Activated CD4-positive, CD25-positive, alpha-beta regulatory T cell (primary cell): ENCODE measurements around the gene PRKD3.
"Not testable (repeated sequence)": the region's sequence is repeated elsewhere in the genome, so short reads cannot be mapped to it uniquely, and the experiment has no call there.

Experiments used
- DNase-seq, 4 experiments: peaks; one replicate each; lab custom pipeline; 2025; lab: John Stamatoyannopoulos, UW

The PRKD3 gene

GRCh38 chr2:37316181-37316580 is 8.5 kb downstream of the PRKD3 start:
- DNase-seq = no peak

- no peak for DNase-seq
Observed at GRCh38 chr2:37315364-37315763, 9.3 kb downstream of the PRKD3 start.

DNA sequence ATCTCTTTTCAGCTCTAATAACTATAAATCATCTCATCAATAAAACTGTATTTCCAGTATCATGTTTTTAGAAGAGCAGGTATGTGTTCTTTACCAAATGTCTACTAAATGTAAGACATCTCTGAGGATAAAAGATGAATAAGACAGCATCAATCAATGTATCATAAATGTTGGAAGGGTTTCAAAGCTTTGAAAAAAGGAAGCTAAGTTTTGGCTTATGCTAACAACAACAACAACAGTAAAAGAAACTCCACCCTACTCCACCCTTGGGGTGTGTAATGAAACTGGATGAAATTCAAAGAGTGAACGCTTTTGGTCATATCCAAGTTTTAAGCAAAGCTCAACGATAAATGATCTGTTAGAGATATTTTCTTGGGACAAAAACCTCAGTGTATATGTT is 17.1 kb downstream of the PRKD3 start:
- DNase-seq = no peak

- no peak for DNase-seq
Observed at GRCh38 chr2:37306024-37306423, 18.6 kb downstream of the PRKD3 start.

DNA sequence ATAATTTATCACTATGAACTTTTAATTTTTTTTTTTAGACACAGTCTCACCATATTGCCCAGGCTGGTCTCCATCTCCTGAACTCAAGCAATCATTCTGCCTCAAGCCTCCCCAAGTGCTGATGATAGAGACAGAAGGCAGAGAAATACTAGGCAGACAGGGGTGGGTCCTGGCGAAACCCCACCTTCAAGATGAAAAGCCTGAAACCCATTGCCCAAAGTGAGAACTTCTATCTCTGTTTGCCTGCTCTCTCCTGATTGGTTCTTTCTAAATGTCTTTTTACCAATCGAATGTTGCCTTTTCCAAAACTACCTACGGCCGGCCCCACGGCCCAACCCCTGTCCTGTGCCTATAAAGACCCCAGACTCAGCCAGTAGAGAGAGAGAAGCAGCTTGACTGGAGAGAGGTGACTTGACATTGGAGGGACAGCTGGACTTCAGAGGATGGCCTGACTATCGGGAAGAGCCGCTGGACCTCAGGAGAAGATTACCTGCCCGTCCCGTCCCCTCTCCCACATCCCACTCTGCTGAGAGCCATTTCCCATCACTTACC is 21.9 kb downstream of the PRKD3 start:
- no peak for DNase-seq

DNA sequence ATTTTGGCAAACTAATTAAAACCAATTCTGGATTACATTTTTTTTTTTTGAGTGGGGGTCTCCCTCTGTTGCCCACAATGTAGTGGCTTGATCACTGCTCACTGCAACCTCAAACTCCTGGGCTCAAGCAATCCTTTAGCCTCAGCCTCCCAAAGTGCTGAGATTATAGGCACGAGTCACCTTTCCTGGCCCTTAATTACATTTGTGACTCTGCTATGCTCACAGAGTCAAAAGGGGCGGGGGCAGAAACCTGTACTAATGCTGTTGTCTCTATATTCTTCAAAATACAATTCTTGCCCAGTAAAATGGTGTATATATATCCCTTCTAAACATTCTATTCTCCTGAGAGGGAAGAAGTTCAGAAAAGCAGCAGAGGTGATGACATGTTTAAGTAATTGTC is 23.2 kb downstream of the PRKD3 start:
- DNase-seq = no peak

GRCh38 chr2:37300578-37300977 is 24.1 kb downstream of the PRKD3 start:
- DNase-seq = no peak

- no peak for DNase-seq
Observed at GRCh38 chr2:37300146-37300545, 24.5 kb downstream of the PRKD3 start.

- no peak for DNase-seq
Observed at GRCh38 chr2:37297632-37298031, 27.0 kb downstream of the PRKD3 start.

DNA sequence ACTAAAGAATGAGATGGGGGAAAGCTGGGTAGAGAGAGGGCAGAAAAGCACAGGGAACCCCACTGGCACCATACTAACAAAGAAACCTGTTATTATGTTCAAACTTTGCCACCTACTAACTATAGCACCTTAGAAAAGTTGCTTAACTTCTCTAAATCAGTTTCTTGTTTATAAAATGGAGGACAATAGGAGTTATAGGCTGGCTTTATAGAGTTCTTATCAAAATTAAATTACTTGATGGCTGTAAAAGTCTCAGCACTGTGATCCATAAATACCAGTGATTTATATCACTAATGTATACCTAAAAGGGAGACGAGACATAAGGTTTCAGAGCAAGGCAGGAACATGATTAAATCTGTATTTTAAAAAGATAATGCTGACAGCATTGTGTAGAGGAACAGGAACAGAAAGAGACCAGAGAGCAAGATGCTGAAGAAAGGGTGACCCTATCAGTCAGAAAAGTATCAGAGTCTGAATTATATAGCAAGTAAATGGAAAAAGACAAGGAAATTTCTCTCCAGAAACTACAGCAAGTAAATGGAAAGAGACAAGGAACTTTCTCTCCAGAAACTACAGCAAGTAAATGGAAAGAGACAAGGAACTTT is 29.1 kb downstream of the PRKD3 start:
- no peak for DNase-seq

DNA sequence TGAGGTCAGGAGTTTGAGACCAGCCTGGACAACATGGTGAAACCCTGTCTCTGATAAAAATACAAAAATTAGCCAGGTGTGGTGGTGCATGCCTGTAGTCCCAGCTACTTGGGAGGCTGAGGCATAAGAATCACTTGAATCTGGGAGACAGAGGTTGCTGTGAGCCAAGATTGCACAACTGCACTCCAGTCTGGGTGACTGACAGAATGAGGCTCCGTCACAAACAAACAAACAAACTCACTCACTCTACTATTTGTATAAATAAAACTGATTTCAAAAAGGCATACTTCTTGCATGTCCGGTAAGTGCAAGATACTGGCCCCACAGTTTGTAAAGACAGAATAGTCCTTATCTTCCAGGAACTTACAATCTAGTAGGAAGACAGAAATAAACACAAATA is 29.8 kb downstream of the PRKD3 start:
- not testable (repeated sequence) for DNase-seq

GRCh38 chr2:37291680-37292079 is 33.0 kb downstream of the PRKD3 start:
- DNase-seq = no peak

DNA sequence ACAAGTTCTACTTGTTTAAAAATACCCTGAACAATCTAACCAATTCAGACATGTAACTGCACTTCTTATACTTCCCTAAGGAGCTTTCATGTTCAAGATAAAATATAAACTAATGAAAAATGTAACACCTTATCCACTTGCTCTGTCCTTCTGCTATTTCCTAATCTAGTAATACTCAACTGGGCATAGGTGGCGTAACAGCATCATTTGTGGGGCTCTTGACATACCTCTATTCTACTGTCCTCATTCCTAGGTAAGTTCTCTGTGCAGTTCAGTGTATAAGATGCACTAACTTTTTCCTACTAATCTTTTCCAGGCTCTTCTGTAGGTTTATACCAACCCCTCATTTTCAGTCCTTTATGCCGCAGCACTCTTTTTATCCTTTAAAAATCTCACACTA is 36.7 kb downstream of the PRKD3 start:
- no peak for DNase-seq

DNA sequence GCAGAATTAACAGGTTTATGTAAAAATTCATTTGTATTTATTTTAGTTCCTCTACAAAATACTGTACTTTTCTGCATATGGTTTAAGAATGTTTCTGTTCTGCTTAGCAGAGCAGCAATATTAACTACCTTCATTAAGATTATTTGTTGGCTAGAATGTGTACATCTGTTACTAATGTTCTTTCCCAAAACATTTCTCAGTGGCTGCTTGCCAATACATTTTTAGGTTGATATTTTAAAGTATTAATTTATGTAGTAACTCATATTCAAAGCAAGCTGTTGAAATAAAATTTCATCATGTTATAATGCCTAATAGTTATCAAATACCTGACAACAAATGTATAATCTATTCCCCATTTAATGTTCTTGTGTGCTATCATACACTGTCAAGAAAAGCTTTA is 40.3 kb downstream of the PRKD3 start:
- no peak for DNase-seq

DNA sequence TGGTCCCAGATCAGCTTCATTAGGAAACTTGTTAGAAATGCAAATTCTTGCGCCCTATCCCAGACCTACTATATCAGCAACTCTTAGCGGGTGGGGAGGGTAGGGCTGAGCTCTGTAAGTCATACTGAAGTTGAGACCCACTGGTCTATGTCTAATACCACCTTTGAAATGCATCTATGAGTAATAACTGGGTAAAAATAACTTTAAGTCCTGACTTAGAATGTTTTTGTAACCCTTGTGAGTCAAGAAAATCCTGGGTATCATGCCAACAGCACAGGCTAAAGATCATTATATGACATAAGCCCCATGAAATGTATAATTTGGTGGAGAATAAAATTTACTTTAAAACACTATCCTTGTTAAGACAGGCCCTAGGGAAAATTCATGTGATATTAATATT is 41.4 kb downstream of the PRKD3 start:
- DNase-seq = no peak

DNA sequence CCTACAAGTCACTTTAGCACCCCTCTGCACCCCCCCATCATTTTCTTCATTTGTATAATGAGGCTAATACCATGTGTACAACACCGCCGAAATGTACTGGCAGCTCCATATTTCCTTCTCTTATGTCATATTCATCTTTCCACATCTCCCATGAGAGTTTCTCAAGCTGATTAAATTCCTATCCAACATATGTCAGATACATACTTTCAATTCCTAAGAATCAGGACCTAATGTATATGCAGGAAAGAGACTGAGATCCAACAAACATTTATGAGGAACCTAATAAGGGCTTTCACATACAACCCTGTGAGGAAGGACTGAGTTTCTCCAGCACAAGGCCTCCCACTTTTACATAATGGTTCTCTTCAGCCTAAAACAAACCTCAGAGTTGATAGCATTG is 41.9 kb downstream of the PRKD3 start:
- DNase-seq = no peak

DNA sequence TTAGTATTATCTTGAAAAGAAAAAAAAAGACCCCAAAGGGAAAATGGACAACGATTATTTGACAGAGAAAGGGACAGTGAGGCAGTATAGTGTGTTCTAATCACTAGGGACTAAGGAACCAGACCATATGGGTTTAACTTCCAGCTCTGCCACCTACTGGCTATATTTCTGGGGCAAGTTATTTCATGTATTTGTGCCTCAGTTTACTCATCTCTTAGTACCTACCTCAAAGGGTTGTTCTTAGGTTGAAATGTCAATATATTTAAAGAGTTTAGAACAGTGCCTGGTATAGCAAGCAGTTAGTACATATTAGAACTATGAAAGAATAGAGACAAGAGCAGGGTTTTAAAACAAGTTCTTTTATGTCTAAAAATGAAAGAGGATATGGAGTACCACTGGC is 42.7 kb downstream of the PRKD3 start:
- no peak for DNase-seq

- DNase-seq = no peak
Observed at GRCh38 chr2:37276291-37276690, 48.3 kb downstream of the PRKD3 start.
